ENCODE data around the gene VSTM4. TPM values are rescaled to one million over a fixed set of nuclear protein-coding genes. Genes with fewer than 3 reads are reported as not detected.

VSTM4 gene
- total RNA-seq, 1 experiment from 2014 or later = 0.72 TPM

DNA sequence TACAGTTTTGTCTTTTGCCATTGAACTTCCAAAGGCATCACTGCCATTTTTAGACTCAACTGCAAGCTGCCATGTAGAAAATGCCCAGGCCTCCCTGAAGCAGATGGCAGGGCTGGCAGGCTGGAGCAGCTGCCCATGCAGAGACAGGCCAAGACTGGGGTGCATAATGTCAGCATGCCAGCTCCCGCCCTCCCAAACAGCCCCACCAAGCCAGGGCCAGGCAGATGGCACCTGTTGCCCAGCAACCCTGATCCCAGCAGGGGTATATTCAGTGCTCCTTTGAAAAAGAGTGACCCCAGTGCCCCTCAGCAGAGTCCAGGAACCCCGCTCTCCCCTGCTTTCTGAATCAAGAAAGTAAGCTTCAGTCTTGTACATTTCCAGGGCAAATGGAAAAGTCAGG lies 32.6 kb downstream of the VSTM4 start:
- Mint-ChIP-seq H3K36me3 (peaks cover 13% of the 10 kb centered on the region), H3K4me1 (peaks cover 23% of the 10 kb centered on the region), H3K4me3 (no peak overlapping the region), H3K9me3 (peaks cover 16% of the 10 kb centered on the region), H3K27ac (no peak overlapping the region), H3K27me3 (ENCODE audit: low read depth) (0 out of 2 replicates have a peak, but pooled peaks cover 4% of the 10 kb centered on the region)
- ChIA-PET POLR2A (no interaction called here), CTCF (no interaction called here)
- ATAC-seq (no peak), DNase-seq (ENCODE audit: low spot score) (no peak)
- TF ChIP-seq FOXP1 (CRISPR knock-in tag; IDR thresholded peaks at IDR 0.05; ENCODE audit: borderline replicate concordance) = no peak
- no peak for TF ChIP-seq HMGXB4 (CRISPR knock-in tag; IDR thresholded peaks at IDR 0.05)

DNA sequence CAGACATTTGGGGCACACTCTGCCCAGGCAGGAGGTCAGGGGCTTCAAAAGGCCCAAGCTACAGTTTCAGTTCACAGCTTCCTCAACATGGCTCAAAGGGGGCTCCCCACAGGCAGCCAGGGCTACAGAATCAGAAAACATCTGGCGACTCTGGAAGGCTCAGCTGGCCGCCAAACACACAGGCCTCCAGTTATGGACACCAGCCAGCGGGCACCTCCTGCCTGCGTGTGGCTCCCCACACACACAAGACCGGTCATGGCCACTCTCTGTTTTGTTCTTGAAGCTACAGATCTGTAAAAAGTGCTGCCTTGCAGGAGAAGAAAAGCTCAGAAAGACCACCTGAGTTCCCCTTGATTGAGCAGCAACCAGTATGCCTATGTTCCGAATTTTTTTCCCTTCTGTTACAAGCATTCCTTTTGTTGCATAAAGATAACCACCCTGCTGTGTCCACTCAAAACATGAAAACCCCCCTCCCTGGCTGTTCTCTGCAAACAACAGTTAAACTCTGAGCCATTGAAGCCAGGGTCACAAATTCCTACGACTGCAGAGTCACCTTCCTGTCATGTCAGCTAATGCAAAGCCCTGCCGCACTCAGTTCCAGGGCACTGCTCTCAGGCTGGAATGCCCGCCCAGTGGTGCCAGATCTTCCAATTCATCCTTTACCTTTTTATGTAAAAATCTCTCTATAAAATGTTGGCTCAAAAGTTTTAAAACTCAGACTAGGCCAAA lies 33.6 kb downstream of the VSTM4 start:
- ChIA-PET CTCF (interaction anchor here (0.6 to 1.4 kb wide), 4 partner anchors 9 to 423 kb away, joined by 3 to 4 read pairs (median 4); no protein-coding TSS in a partner anchor), POLR2A (no interaction called here)
- Mint-ChIP-seq H3K27ac (peak overlapping the region; percentile 67), H3K4me3 (no peak overlapping the region), H3K36me3 (peaks cover 5% of the 10 kb centered on the region), H3K4me1 (peaks cover 23% of the 10 kb centered on the region), H3K9me3 (peaks cover 6% of the 10 kb centered on the region), H3K27me3 (ENCODE audit: low read depth) (0 out of 2 replicates have a peak, but pooled peaks cover 4% of the 10 kb centered on the region)
- ATAC-seq (peak; percentile 84), DNase-seq (ENCODE audit: low spot score) (peak; percentile 14)
- peak; percentile 57 for TF ChIP-seq ZNF423 (CRISPR knock-in tag; IDR thresholded peaks at IDR 0.05)
- no peak for TF ChIP-seq ZNF121 (CRISPR knock-in tag; IDR thresholded peaks at IDR 0.05)
- TF ChIP-seq, protein P1, sequence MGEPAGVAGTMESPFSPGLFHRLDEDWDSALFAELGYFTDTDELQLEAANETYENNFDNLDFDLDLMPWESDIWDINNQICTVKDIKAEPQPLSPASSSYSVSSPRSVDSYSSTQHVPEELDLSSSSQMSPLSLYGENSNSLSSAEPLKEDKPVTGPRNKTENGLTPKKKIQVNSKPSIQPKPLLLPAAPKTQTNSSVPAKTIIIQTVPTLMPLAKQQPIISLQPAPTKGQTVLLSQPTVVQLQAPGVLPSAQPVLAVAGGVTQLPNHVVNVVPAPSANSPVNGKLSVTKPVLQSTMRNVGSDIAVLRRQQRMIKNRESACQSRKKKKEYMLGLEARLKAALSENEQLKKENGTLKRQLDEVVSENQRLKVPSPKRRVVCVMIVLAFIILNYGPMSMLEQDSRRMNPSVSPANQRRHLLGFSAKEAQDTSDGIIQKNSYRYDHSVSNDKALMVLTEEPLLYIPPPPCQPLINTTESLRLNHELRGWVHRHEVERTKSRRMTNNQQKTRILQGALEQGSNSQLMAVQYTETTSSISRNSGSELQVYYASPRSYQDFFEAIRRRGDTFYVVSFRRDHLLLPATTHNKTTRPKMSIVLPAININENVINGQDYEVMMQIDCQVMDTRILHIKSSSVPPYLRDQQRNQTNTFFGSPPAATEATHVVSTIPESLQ (CRISPR knock-in tag; IDR thresholded peaks at IDR 0.05) = no peak
- no peak for TF ChIP-seq MAX (CRISPR knock-in tag; IDR thresholded peaks at IDR 0.05)
- TF ChIP-seq TCF7 (CRISPR knock-in tag; IDR thresholded peaks at IDR 0.05; ENCODE audit: low read depth) = no peak

- POLR2A ChIA-PET = no interaction called here
- no peaks in the 10 kb centered on the region for H3K9me3 Mint-ChIP-seq
- DNase-seq (ENCODE audit: low spot score) (no peak), ATAC-seq (no peak)
- H3K27ac Mint-ChIP-seq = no peak overlapping the region
- H3K4me3 Mint-ChIP-seq = no peak overlapping the region
- 0 out of 2 replicates have a peak, but pooled peaks cover 4% of the 10 kb centered on the region for H3K27me3 Mint-ChIP-seq (ENCODE audit: low read depth)
- no peak for TF ChIP-seq KAT7 (CRISPR knock-in tag; IDR thresholded peaks at IDR 0.05; ENCODE audit: borderline replicate concordance)
- no peak for TF ChIP-seq ETV6 (CRISPR knock-in tag; IDR thresholded peaks at IDR 0.05)
- no peak for TF ChIP-seq ATF1 (CRISPR knock-in tag; IDR thresholded peaks at IDR 0.05)
- no peak for TF ChIP-seq JAZF1 (CRISPR knock-in tag; IDR thresholded peaks at IDR 0.05)
- no peak for TF ChIP-seq CREM (CRISPR knock-in tag; IDR thresholded peaks at IDR 0.05)
- no peak for TF ChIP-seq ZNF396 (CRISPR knock-in tag; IDR thresholded peaks at IDR 0.05; ENCODE audit: borderline replicate concordance)
- TF ChIP-seq ZNF138 (CRISPR knock-in tag; conservative IDR thresholded peaks at IDR 0.05) = no peak
- TF ChIP-seq PRRX2 (CRISPR knock-in tag; IDR thresholded peaks at IDR 0.05) = no peak
- no peak for TF ChIP-seq SP1 (CRISPR knock-in tag; conservative IDR thresholded peaks at IDR 0.05)
- no peak for TF ChIP-seq CBFB (CRISPR knock-in tag; IDR thresholded peaks at IDR 0.05; ENCODE audit: low read depth)
- no peak for TF ChIP-seq RELA (CRISPR knock-in tag; IDR thresholded peaks at IDR 0.05; ENCODE audit: borderline replicate concordance)
- no peak for TF ChIP-seq FOXK1 (CRISPR knock-in tag; IDR thresholded peaks at IDR 0.05)
- TF ChIP-seq, protein P2, sequence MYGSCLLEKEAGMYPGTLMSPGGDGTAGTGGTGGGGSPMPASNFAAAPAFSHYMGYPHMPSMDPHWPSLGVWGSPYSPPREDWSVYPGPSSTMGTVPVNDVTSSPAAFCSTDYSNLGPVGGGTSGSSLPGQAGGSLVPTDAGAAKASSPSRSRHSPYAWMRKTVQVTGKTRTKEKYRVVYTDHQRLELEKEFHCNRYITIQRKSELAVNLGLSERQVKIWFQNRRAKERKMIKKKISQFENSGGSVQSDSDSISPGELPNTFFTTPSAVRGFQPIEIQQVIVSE (CRISPR knock-in tag; IDR thresholded peaks at IDR 0.05; ENCODE audit: borderline replicate concordance) = no peak
- TF ChIP-seq TEAD1 (CRISPR knock-in tag; IDR thresholded peaks at IDR 0.05) = no peak
- TF ChIP-seq ZNF423 (CRISPR knock-in tag; IDR thresholded peaks at IDR 0.05) = no peak
- TF ChIP-seq STAT6 (CRISPR knock-in tag; conservative IDR thresholded peaks at IDR 0.05; ENCODE audit: low read depth) = no peak
- peaks cover 23% of the 10 kb centered on the region for H3K4me1 Mint-ChIP-seq
- CTCF ChIA-PET = interaction anchor here (0.6 to 1.5 kb wide), 5 partner anchors 16 to 423 kb away, joined by 3 to 4 read pairs (median 3); no protein-coding TSS in a partner anchor
- H3K36me3 Mint-ChIP-seq = no peaks in the 10 kb centered on the region
Observed at GRCh38 chr10:49080965-49081364, 34.4 kb downstream of the VSTM4 start.

Measured in WTC11 (cell line).